ENCODE data around the gene OR4X1. TPM values are rescaled to one million over a fixed set of nuclear protein-coding genes. Genes with fewer than 3 reads are reported as not detected.

The OR4X1 gene
- total RNA-seq, 2 experiments from 2014 or later, result not detected

GRCh38 chr11:48237727-48238126, 25.9 kb upstream of the OR4X1 start:
- Histone ChIP-seq H3K27ac (ENCODE audit: low read depth, low read length, poor library complexity, severe bottlenecking) (no peak overlapping the region), H3K4me3 (ENCODE audit: low read depth, low read length, poor library complexity, severe bottlenecking) (no peak overlapping the region), H3K9me3 (ENCODE audit: low read length) (no peaks in the 10 kb centered on the region), H2AFZ (ENCODE audit: low read length) (no peak overlapping the region), H4K20me1 (ENCODE audit: insufficient read depth, low read length) (no peaks in the 10 kb centered on the region), H3K36me3 (ENCODE audit: insufficient read depth, low read length) (no peaks in the 10 kb centered on the region), H3K4me1 (ENCODE audit: insufficient read depth, low read length, poor library complexity, severe bottlenecking) (no peaks in the 10 kb centered on the region), H3K9me2 (ENCODE audit: insufficient read depth, low read length) (no peaks in the 10 kb centered on the region), H3K79me2 (ENCODE audit: insufficient read depth, low read depth, low read length) (no peaks in the 10 kb centered on the region), H3K4me2 (ENCODE audit: low read length) (no peak overlapping the region)
- TF ChIP-seq EZH2phosphoT487 (IDR thresholded peaks at IDR 0.05; ENCODE audit: borderline replicate concordance, low read depth, low read length) (no peak), CTCF (conservative IDR thresholded peaks at IDR 0.05; ENCODE audit: low read length) (no peak)
- DNase-seq (ENCODE audit: low spot score), result no peak
- intact Hi-C loops (cut with micrococcal nuclease; ENCODE audit: unreplicated experiment), result no loop called here
- BruUV-seq (replicated peaks), result no TSS peak
- CTCF ChIA-PET (ENCODE audit: unreplicated experiment), result no interaction called here
- POLR2A ChIA-PET, result interaction anchor here (0.8 kb wide), 1 partner anchor 25 kb away, joined by 3 read pairs; no protein-coding TSS in a partner anchor

- no peak for DNase-seq (ENCODE audit: low spot score)
- H3K4me3 ChIP-seq (ENCODE audit: low read depth, low read length, poor library complexity, severe bottlenecking), result no peak overlapping the region
- BruUV-seq (replicated peaks), result no TSS peak
- no peaks in the 10 kb centered on the region for H4K20me1 ChIP-seq (ENCODE audit: insufficient read depth, low read length)
- no peak overlapping the region for H3K4me2 ChIP-seq (ENCODE audit: low read length)
- no peak overlapping the region for H3K27ac ChIP-seq (ENCODE audit: low read depth, low read length, poor library complexity, severe bottlenecking)
- no peaks in the 10 kb centered on the region for H3K9me2 ChIP-seq (ENCODE audit: insufficient read depth, low read length)
- H3K79me2 ChIP-seq (ENCODE audit: insufficient read depth, low read depth, low read length), result no peaks in the 10 kb centered on the region
- no peaks in the 10 kb centered on the region for H3K9me3 ChIP-seq (ENCODE audit: low read length)
- H3K36me3 ChIP-seq (ENCODE audit: insufficient read depth, low read length), result no peaks in the 10 kb centered on the region
- TF ChIP-seq EZH2phosphoT487 (IDR thresholded peaks at IDR 0.05; ENCODE audit: borderline replicate concordance, low read depth, low read length), result no peak
- TF ChIP-seq CTCF (conservative IDR thresholded peaks at IDR 0.05; ENCODE audit: low read length), result no peak
- H2AFZ ChIP-seq (ENCODE audit: low read length), result no peak overlapping the region
- ChIA-PET POLR2A (no interaction called here), CTCF (ENCODE audit: unreplicated experiment) (no interaction called here)
- H3K4me1 ChIP-seq (ENCODE audit: insufficient read depth, low read length, poor library complexity, severe bottlenecking), result no peaks in the 10 kb centered on the region
- intact Hi-C loops (cut with micrococcal nuclease; ENCODE audit: unreplicated experiment), result loop anchor here (5.0 kb wide), 1 partner anchor 50 kb away; no protein-coding TSS in a partner anchor
Observed at GRCh38 chr11:48242501-48242900, 21.2 kb upstream of the OR4X1 start.

GRCh38 chr11:48244804-48245203, 18.9 kb upstream of the OR4X1 start, which contains the start of gene OR4X2:
Gene OR4X2 (plus strand): TSS chr11:48245104. CDS start chr11:48245104, 0 bp downstream.
- POLR2A ChIA-PET, result interaction anchor here (0.6 kb wide), 1 partner anchor 14 kb away, joined by 4 read pairs; no protein-coding TSS in a partner anchor

More at GRCh38 chr11:48244804-48245203, 18.9 kb upstream of the OR4X1 start, which contains the start of gene OR4X2:
- no peaks in the 10 kb centered on the region for H3K36me3 ChIP-seq (ENCODE audit: insufficient read depth, low read length)
- BruUV-seq (replicated peaks), result no TSS peak
- no peaks in the 10 kb centered on the region for H4K20me1 ChIP-seq (ENCODE audit: insufficient read depth, low read length)
- H2AFZ ChIP-seq (ENCODE audit: low read length), result no peak within 1 kb of the TSS
- no peaks in the 10 kb centered on the region for H3K9me2 ChIP-seq (ENCODE audit: insufficient read depth, low read length)
- no peak within 1 kb of the TSS for H3K4me3 ChIP-seq (ENCODE audit: low read depth, low read length, poor library complexity, severe bottlenecking)
- intact Hi-C loops (cut with micrococcal nuclease; ENCODE audit: unreplicated experiment), result loop anchor here (5.0 kb wide), 1 partner anchor 47 kb away; no protein-coding TSS in a partner anchor
- H3K9me3 ChIP-seq (ENCODE audit: low read length), result 0 out of 2 replicates have a peak, but pooled peaks cover 5% of the 10 kb centered on the region
- TF ChIP-seq CTCF (conservative IDR thresholded peaks at IDR 0.05; ENCODE audit: low read length) (no peak), EZH2phosphoT487 (IDR thresholded peaks at IDR 0.05; ENCODE audit: borderline replicate concordance, low read depth, low read length) (no peak)
- no peaks in the 10 kb centered on the region for H3K4me1 ChIP-seq (ENCODE audit: insufficient read depth, low read length, poor library complexity, severe bottlenecking)
- H3K27ac ChIP-seq (ENCODE audit: low read depth, low read length, poor library complexity, severe bottlenecking), result no peak within 1 kb of the TSS
- H3K79me2 ChIP-seq (ENCODE audit: insufficient read depth, low read depth, low read length), result no peaks in the 10 kb centered on the region
- no peak for DNase-seq (ENCODE audit: low spot score)
- no peak within 1 kb of the TSS for H3K4me2 ChIP-seq (ENCODE audit: low read length)
- CTCF ChIA-PET (ENCODE audit: unreplicated experiment), result no interaction called here
